Loucy (cell line): ENCODE measurements around the gene SAMD4A.

Experiments used
- H2AFZ ChIP-seq: fragments of 200-600 bp; sonication (generic); 2 replicates; pipeline ENCODE4 v1.6.0; 2016; ENCODE audit warnings: antibody characterized with exemption, mild to moderate bottlenecking, low read length, moderate library complexity
- H3F3A ChIP-seq: fragments of 200-600 bp; 2 replicates; pipeline ENCODE4 v1.6.0; 2016; ENCODE audit warnings: antibody characterized with exemption, low read depth, mild to moderate bottlenecking
- H3K27me3 ChIP-seq: fragments of 200-600 bp; sonication (generic); 2 replicates; pipeline ENCODE4 v1.6.1; 2014; ENCODE audit warnings: low read length, mild to moderate bottlenecking; ENCODE audit not compliant: insufficient read depth, poor library complexity, severe bottlenecking
- H3K36me3 ChIP-seq: fragments of 200-600 bp; sonication (generic); 2 replicates; pipeline ENCODE4 v1.6.1; 2016; ENCODE audit warnings: low read length; ENCODE audit not compliant: insufficient read depth
- H3K4me1 ChIP-seq: fragments of 200-600 bp; sonication (generic); 2 replicates; pipeline ENCODE4 v1.5.1; 2014; ENCODE audit warnings: low read length, mild to moderate bottlenecking; ENCODE audit not compliant: insufficient read depth, poor library complexity, severe bottlenecking
- H3K4me2 ChIP-seq: fragments of 200-600 bp; sonication (generic); 2 replicates; pipeline ENCODE4 v1.6.0; 2014; ENCODE audit warnings: antibody characterized with exemption, low read length, low read depth, mild to moderate bottlenecking; ENCODE audit not compliant: poor library complexity, severe bottlenecking
- H3K4me3 ChIP-seq: fragments of 200-600 bp; sonication (generic); 2 replicates; pipeline ENCODE4 v1.5.1; 2014; ENCODE audit warnings: low read length, mild to moderate bottlenecking, mixed read lengths; ENCODE audit not compliant: poor library complexity, severe bottlenecking
- H3K79me2 ChIP-seq: fragments of 200-600 bp; sonication (generic); 2 replicates; pipeline ENCODE4 v1.6.1; 2014; ENCODE audit warnings: low read length; ENCODE audit not compliant: insufficient read depth
- H3K9ac ChIP-seq: fragments of 200-600 bp; sonication (generic); 2 replicates; pipeline ENCODE4 v1.6.0; 2014; ENCODE audit warnings: mild to moderate bottlenecking, low read depth, low read length, moderate library complexity; ENCODE audit not compliant: poor library complexity, severe bottlenecking
- H3K9me2 ChIP-seq: fragments of 200-600 bp; sonication (generic); replicated peaks from 2 replicates; pipeline ENCODE4 v1.6.1; 2016; ENCODE audit warnings: low read depth, low read length, mixed read lengths
- H3K9me3 ChIP-seq: fragments of 200-600 bp; sonication (generic); 2 replicates; pipeline ENCODE4 v1.6.1; 2014; ENCODE audit warnings: mild to moderate bottlenecking, antibody characterized with exemption, low read length, low read depth; ENCODE audit not compliant: insufficient read depth
- H4K20me1 ChIP-seq: fragments of 200-600 bp; sonication (generic); 2 replicates; pipeline ENCODE4 v1.6.0; 2014; ENCODE audit warnings: antibody characterized with exemption, low read length, mild to moderate bottlenecking; ENCODE audit not compliant: insufficient read depth, poor library complexity, severe bottlenecking
- EZH2phosphoT487 ChIP-seq: fragments of 200-600 bp; IDR thresholded peaks from 2 replicates; pipeline ENCODE4 v1.6.1; 2018; ENCODE audit warnings: antibody characterized with exemption, mild to moderate bottlenecking, moderate library complexity, borderline replicate concordance
- TF ChIP-seq, protein P1 (sequence below): fragments of 200-600 bp; sonication (generic); conservative IDR thresholded peaks from 2 replicates; pipeline ENCODE4 v1.5.1; 2014; ENCODE audit warnings: mild to moderate bottlenecking, antibody characterized with exemption, low read length

SAMD4A gene

DNA sequence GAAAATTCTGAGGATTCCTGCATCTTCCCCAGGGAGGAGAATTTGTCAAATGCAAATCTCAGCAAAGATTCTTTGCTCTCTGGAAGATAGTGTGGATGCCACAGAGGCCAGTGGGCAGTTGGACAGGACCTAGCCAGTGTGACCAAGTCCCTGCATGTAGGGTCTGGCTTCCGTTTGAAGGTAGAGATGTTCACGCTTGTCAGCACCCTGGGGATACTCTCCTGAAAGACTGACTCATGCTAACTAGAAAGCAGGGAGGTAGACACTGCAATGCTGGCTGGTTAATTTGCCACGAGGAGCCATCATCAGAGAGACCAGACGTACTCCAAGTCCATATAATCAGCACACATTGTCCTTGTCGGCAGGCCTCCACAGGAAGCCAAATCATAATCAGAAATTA is 130.1 kb downstream of the SAMD4A start:
- no peaks in the 10 kb centered on the region for H3K79me2 ChIP-seq
- no peaks in the 10 kb centered on the region for H3K9me3 ChIP-seq

DNA sequence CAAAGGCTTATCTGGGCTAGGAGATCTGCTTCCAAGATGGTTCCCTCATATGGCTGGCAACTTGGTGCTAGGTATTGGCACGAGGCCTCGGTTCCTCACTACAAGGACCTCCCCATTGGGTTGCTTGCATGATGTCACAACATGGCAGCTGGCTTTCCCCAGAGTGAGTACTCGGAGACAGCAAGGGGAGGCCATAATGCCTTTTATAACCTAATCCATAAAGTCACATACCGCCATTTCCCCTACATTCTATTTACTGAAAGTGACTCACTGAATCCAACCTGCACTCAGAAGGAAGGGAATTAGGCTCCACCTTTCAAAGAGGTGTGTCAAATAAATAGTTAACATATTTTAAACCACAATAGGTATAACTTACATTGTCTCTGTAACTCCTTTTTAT is 130.9 kb downstream of the SAMD4A start:
- H3K9me3 ChIP-seq, result no peaks in the 10 kb centered on the region
- H3K9me2 ChIP-seq, result no peaks in the 10 kb centered on the region
- no peak overlapping the region for H2AFZ ChIP-seq
- H3K4me1 ChIP-seq, result peaks cover 9% of the 10 kb centered on the region
- H3K36me3 ChIP-seq, result no peaks in the 10 kb centered on the region
- H3K9ac ChIP-seq, result no peak overlapping the region
- H4K20me1 ChIP-seq, result no peaks in the 10 kb centered on the region
- no peak overlapping the region for H3K4me3 ChIP-seq
- H3K27me3 ChIP-seq, result no peaks in the 10 kb centered on the region
- H3K4me2 ChIP-seq, result no peak overlapping the region
- no peaks in the 10 kb centered on the region for H3F3A ChIP-seq
- no peak for TF ChIP-seq EZH2phosphoT487
- TF ChIP-seq, protein P1, sequence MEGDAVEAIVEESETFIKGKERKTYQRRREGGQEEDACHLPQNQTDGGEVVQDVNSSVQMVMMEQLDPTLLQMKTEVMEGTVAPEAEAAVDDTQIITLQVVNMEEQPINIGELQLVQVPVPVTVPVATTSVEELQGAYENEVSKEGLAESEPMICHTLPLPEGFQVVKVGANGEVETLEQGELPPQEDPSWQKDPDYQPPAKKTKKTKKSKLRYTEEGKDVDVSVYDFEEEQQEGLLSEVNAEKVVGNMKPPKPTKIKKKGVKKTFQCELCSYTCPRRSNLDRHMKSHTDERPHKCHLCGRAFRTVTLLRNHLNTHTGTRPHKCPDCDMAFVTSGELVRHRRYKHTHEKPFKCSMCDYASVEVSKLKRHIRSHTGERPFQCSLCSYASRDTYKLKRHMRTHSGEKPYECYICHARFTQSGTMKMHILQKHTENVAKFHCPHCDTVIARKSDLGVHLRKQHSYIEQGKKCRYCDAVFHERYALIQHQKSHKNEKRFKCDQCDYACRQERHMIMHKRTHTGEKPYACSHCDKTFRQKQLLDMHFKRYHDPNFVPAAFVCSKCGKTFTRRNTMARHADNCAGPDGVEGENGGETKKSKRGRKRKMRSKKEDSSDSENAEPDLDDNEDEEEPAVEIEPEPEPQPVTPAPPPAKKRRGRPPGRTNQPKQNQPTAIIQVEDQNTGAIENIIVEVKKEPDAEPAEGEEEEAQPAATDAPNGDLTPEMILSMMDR, result no peak
- no peaks in the 10 kb centered on the region for H3K79me2 ChIP-seq

More for the DNA sequence above, 130.1 kb downstream of the SAMD4A start:
- Histone ChIP-seq H4K20me1 (no peaks in the 10 kb centered on the region), H3K9me2 (no peaks in the 10 kb centered on the region), H3K9ac (no peak overlapping the region), H2AFZ (no peak overlapping the region), H3F3A (no peaks in the 10 kb centered on the region), H3K4me2 (no peak overlapping the region), H3K4me3 (no peak overlapping the region), H3K27me3 (no peaks in the 10 kb centered on the region), H3K4me1 (peaks cover 9% of the 10 kb centered on the region), H3K36me3 (no peaks in the 10 kb centered on the region)
- TF ChIP-seq, protein P1, result no peak
- no peak for TF ChIP-seq EZH2phosphoT487

DNA sequence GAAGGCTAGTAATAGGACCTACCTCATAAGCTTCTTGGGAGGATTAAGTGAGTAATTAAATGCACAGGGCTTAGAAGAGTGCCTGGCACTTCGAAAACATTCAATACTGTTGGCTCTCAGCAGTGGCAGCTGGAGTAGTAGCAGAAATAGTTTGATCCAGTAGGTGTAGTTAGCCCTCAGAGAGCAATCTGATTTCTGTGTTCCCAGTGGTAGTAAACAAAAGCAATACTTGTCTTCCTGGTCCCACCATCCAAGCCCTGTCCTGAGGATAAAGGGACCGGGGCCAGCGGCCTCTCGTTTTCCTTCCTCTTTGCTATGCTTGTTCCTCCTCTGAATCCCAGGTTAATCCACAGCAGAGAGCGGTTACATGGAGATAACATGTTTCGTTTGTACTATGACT is 131.6 kb downstream of the SAMD4A start:
- H3K27me3 ChIP-seq, result no peaks in the 10 kb centered on the region
- no peak overlapping the region for H3K9ac ChIP-seq
- H4K20me1 ChIP-seq, result no peaks in the 10 kb centered on the region
- no peak overlapping the region for H3K4me2 ChIP-seq
- H3K79me2 ChIP-seq, result no peaks in the 10 kb centered on the region
- H3F3A ChIP-seq, result no peaks in the 10 kb centered on the region
- no peaks in the 10 kb centered on the region for H3K9me2 ChIP-seq
- H3K36me3 ChIP-seq, result no peaks in the 10 kb centered on the region
- H3K4me3 ChIP-seq, result no peak overlapping the region
- H2AFZ ChIP-seq, result no peak overlapping the region
- H3K4me1 ChIP-seq, result peaks cover 9% of the 10 kb centered on the region
- no peaks in the 10 kb centered on the region for H3K9me3 ChIP-seq
- TF ChIP-seq EZH2phosphoT487, result no peak
- TF ChIP-seq, protein P1, result no peak
